GM18502 (cell line): ENCODE data around the gene KICS2.

Source experiments
- ATAC-seq: cut with Tn5 transposase; IDR thresholded peaks from one replicate; pipeline ENCODE4 v1.9.1; 2021; ENCODE audit warnings: mild to moderate bottlenecking; ENCODE audit not compliant: unreplicated experiment, poor library complexity

Gene KICS2

GRCh38 chr12:64178122-64178521, 44.0 kb downstream of the KICS2 start:
- no peak for ATAC-seq

DNA sequence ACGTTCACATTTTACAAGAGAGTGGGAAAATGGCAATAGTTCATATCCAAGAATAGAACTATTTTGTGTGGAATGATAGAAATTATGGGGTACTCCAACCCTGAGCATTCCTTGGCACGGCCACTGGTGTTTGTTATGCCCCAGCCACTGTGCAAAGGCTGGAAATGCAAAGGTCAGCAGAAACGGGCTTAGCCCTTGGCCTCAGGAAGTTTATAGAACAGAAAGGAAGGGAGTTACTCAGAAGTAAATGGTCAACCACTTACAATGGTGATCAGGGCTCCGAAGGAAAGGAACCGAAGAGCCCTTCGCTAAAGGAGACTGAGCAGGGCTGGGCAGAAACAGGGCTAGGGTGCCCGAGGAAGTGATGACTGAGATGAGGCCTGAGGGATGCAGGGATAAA, 45.1 kb downstream of the KICS2 start:
- ATAC-seq: no peak

DNA sequence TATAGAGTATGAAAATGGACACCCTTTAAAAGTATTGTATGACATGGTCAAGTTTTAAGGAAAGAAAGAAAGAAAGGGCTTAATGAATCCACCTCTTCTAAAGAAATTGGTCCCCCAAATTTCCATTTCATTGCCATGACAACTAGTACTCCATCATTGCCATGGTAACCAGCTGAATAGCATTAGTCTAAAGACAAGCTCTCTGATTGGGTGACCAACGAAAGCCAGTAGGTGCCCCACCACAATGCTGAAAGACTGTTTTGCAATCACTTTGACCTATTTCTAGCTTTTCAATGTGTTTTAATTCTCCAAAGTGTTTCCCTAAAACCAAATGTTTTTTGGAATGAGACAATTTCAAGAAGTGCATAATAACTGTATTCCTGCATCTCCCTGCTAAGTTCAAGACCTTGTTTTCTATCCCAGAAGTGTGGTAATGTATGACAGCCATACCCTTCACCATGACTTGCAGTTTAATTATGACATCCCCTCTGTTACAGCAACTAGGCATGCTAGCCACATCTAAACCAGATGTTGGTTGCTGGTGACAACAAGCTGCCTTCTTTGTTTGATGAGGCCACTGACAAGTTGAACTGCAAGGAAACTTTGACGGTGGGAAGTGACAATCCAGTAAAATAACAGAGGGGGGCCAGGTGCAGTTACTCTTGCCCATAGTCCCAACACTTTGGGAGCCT, 46.7 kb downstream of the KICS2 start:
- no peak for ATAC-seq

GRCh38 chr12:64173456-64173855, 48.6 kb downstream of the KICS2 start:
- ATAC-seq: no peak
